HepG2 (cell line): ENCODE data around the gene APRT. TPM values are rescaled to one million over a fixed set of nuclear protein-coding genes. Genes with fewer than 3 reads are reported as not detected.
A peak's percentile ranks its signal among the peaks of the same experiment; 100 is the strongest.

Source experiments
- USF2 ChIP-seq, 2 experiments: sonication (generic) in 1 of 2; formaldehyde crosslinking in 1 of 2; IDR thresholded peaks; 2 replicates each; pipeline versions ENCODE4 v1.5.1 to v1.6.1; 2011 to 2020; ENCODE audit warnings: borderline replicate concordance in 1 of 2, low read depth in 1 of 2, low read length in 1 of 2, mild to moderate bottlenecking in 1 of 2, missing genetic modification reagents in 1 of 2, moderate library complexity in 1 of 2
- ZBED4 ChIP-seq: sonication (generic); formaldehyde crosslinking; IDR thresholded peaks from 2 replicates; pipeline ENCODE4 v1.4.0; 2020; ENCODE audit warnings: missing genetic modification reagents, borderline replicate concordance
- ZNF326 ChIP-seq: sonication (generic); formaldehyde crosslinking; IDR thresholded peaks from 2 replicates; pipeline ENCODE4 v1.4.0; 2020; ENCODE audit warnings: missing genetic modification reagents, borderline replicate concordance
- ZNF503 ChIP-seq: sonication (generic); formaldehyde crosslinking; IDR thresholded peaks from 2 replicates; pipeline ENCODE4 v1.4.0; 2020; ENCODE audit warnings: missing genetic modification reagents
- ZNF550 ChIP-seq: sonication (generic); formaldehyde crosslinking; IDR thresholded peaks from 2 replicates; pipeline ENCODE4 v1.4.0; 2020; ENCODE audit warnings: mild to moderate bottlenecking, missing genetic modification reagents, borderline replicate concordance
- ZNF883 ChIP-seq: sonication (generic); formaldehyde crosslinking; IDR thresholded peaks from 2 replicates; pipeline ENCODE4 v1.5.1; 2020; ENCODE audit warnings: mild to moderate bottlenecking, missing genetic modification reagents; ENCODE audit errors: not compliant biosample characterization
- polyA plus RNA-seq, 8 experiments: library from polyadenylated mRNA; depleted of rRNA in 3 of 8; stranded (reverse) in 7 of 8; unstranded in 1 of 8; fragments of >200 nt; fragmentation: Illumina TruSeq in 4 of 8; extraction: Trizol in 4 of 8; gene quantifications; 2 replicates each; pipeline versions ENCODE4 v1.2.1 to v1.2.3, GENCODE V29; 2011 to 2016; ENCODE audit warnings: low read depth in 4 of 8, missing spikeins in 1 of 8, mixed read lengths in 1 of 8; ENCODE audit not compliant: insufficient read depth in 1 of 8
- total RNA-seq, 5 experiments: library from RNA; depleted of rRNA; stranded (reverse); fragments of >200 nt; fragmentation: Illumina TruSeq; extraction: Trizol; gene quantifications; 2 replicates each; pipeline ENCODE4 v1.2.3, GENCODE V29; 2016; ENCODE audit warnings: low read depth in 1 of 5
- TF ChIP-seq, protein P1 (sequence below): sonication (generic); formaldehyde crosslinking; IDR thresholded peaks from 2 replicates; pipeline ENCODE4 v1.5.0; 2020; ENCODE audit warnings: missing genetic modification reagents
- TF ChIP-seq, protein P2 (sequence below): sonication (generic); formaldehyde crosslinking; IDR thresholded peaks from 2 replicates; pipeline ENCODE4 v1.8.0; 2023; ENCODE audit warnings: mild to moderate bottlenecking, missing genetic modification reagents
- TF ChIP-seq, protein P3 (sequence below): sonication (generic); formaldehyde crosslinking; IDR thresholded peaks from 2 replicates; pipeline ENCODE4 v1.4.0; 2020; ENCODE audit warnings: missing genetic modification reagents

Gene APRT
- total and polyA plus RNA-seq, 2 of the 13 experiments (the other 11 are each of a cell fraction or from before 2014, with no cell fraction given): 155 to 242 TPM

GRCh38 chr16:88804552-88805339 lies 7.0 kb downstream of the APRT start (continued):
- TF ChIP-seq ZBED4 (peak; percentile 46; the same call in 1 of the 2 replicates), ZNF326 (CRISPR knock-in tag) (no peak), USF2 (IDR thresholded peaks at IDR 0.05; ENCODE audit: low read depth, low read length) (no peak), USF2 (CRISPR knock-in tag; IDR thresholded peaks at IDR 0.05; ENCODE audit: borderline replicate concordance) (no peak), ZNF550 (0 out of 2 replicates have a peak, but pooled peaks have one; percentile 13), ZNF503 (CRISPR knock-in tag) (no peak), ZNF883 (CRISPR knock-in tag) (no peak)
- TF ChIP-seq, protein P1, sequence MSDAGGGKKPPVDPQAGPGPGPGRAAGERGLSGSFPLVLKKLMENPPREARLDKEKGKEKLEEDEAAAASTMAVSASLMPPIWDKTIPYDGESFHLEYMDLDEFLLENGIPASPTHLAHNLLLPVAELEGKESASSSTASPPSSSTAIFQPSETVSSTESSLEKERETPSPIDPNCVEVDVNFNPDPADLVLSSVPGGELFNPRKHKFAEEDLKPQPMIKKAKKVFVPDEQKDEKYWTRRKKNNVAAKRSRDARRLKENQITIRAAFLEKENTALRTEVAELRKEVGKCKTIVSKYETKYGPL (CRISPR knock-in tag): peak; percentile 24; the same call in 1 of the 2 replicates
- TF ChIP-seq, protein P2, sequence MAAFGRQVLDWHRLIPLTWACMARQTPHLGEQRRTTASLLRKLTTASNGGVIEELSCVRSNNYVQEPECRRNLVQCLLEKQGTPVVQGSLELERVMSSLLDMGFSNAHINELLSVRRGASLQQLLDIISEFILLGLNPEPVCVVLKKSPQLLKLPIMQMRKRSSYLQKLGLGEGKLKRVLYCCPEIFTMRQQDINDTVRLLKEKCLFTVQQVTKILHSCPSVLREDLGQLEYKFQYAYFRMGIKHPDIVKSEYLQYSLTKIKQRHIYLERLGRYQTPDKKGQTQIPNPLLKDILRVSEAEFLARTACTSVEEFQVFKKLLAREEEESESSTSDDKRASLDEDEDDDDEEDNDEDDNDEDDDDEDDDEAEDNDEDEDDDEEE (CRISPR knock-in tag): 0 out of 2 replicates have a peak, but pooled peaks have one; percentile 59
- TF ChIP-seq, protein P3, sequence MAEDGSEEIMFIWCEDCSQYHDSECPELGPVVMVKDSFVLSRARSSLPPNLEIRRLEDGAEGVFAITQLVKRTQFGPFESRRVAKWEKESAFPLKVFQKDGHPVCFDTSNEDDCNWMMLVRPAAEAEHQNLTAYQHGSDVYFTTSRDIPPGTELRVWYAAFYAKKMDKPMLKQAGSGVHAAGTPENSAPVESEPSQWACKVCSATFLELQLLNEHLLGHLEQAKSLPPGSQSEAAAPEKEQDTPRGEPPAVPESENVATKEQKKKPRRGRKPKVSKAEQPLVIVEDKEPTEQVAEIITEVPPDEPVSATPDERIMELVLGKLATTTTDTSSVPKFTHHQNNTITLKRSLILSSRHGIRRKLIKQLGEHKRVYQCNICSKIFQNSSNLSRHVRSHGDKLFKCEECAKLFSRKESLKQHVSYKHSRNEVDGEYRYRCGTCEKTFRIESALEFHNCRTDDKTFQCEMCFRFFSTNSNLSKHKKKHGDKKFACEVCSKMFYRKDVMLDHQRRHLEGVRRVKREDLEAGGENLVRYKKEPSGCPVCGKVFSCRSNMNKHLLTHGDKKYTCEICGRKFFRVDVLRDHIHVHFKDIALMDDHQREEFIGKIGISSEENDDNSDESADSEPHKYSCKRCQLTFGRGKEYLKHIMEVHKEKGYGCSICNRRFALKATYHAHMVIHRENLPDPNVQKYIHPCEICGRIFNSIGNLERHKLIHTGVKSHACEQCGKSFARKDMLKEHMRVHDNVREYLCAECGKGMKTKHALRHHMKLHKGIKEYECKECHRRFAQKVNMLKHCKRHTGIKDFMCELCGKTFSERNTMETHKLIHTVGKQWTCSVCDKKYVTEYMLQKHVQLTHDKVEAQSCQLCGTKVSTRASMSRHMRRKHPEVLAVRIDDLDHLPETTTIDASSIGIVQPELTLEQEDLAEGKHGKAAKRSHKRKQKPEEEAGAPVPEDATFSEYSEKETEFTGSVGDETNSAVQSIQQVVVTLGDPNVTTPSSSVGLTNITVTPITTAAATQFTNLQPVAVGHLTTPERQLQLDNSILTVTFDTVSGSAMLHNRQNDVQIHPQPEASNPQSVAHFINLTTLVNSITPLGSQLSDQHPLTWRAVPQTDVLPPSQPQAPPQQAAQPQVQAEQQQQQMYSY (CRISPR knock-in tag): 0 out of 2 replicates have a peak, but pooled peaks have one; percentile 1
